Mammary epithelial cell (primary cell): ENCODE results near the gene EEF2KMT.
"Not testable (repeated sequence)": the region's sequence is repeated elsewhere in the genome, so short reads cannot be mapped to it uniquely, and the experiment has no call there.

Source experiments
- EZH2 ChIP-seq: IDR thresholded peaks from 2 replicates; pipeline ENCODE4 v1.6.1; 2012; ENCODE audit warnings: low read length, inconsistent platforms, borderline replicate concordance
- TF ChIP-seq, protein P1 (sequence below), 2 donors: IDR thresholded peaks in 1 of 2; conservative IDR thresholded peaks in 1 of 2; 2 replicates each; pipeline ENCODE4 v1.5.1; 2011 to 2012; ENCODE audit warnings: inconsistent platforms in 2 of 2, low read length in 2 of 2, mild to moderate bottlenecking in 2 of 2, control low read depth in 1 of 2, low read depth in 1 of 2; ENCODE audit not compliant: insufficient read depth in 1 of 2; ENCODE audit errors: extremely low read depth in 1 of 2

DNA sequence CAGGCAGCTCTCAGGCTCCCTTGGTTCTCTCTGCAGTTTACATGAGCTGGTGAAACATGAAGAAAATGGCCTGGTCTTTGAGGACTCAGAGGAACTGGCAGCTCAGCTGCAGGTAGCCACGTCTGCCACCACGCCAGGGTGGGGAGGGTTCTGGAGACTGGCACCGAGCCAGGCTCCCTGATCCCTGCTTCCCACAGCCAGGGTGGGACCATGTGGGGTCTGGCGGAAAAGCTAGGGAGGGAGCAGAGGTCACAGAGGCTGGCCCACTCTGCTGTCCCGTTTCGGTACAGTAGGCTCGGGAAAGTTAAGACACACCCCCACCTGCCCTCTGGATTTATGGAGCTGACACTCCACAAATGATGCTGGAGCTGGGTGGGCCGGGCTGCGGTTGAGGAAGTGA lies 13.9 kb downstream of the EEF2KMT start:
- TF ChIP-seq, protein P1, sequence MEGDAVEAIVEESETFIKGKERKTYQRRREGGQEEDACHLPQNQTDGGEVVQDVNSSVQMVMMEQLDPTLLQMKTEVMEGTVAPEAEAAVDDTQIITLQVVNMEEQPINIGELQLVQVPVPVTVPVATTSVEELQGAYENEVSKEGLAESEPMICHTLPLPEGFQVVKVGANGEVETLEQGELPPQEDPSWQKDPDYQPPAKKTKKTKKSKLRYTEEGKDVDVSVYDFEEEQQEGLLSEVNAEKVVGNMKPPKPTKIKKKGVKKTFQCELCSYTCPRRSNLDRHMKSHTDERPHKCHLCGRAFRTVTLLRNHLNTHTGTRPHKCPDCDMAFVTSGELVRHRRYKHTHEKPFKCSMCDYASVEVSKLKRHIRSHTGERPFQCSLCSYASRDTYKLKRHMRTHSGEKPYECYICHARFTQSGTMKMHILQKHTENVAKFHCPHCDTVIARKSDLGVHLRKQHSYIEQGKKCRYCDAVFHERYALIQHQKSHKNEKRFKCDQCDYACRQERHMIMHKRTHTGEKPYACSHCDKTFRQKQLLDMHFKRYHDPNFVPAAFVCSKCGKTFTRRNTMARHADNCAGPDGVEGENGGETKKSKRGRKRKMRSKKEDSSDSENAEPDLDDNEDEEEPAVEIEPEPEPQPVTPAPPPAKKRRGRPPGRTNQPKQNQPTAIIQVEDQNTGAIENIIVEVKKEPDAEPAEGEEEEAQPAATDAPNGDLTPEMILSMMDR (conservative IDR thresholded peaks at IDR 0.05 in 1 of 2, IDR thresholded peaks at IDR 0.05 in 1 of 2; ENCODE audit: extremely low read depth in 1 of 2, insufficient read depth in 1 of 2, low read depth in 1 of 2, low read length in 2 of 2), result not testable (repeated sequence)
- not testable (repeated sequence) for TF ChIP-seq EZH2
